ENCODE measurements around the gene SMIM23. TPM values are rescaled to one million over a fixed set of nuclear protein-coding genes. Genes with fewer than 3 reads are reported as not detected.
"Not testable (repeated sequence)": the region's sequence is repeated elsewhere in the genome, so short reads cannot be mapped to it uniquely, and the experiment has no call there.

The SMIM23 gene
- total RNA-seq, 1 experiment from 2014 or later = not detected

- DNase-seq (ENCODE audit: extremely low read depth, low read depth) = no peak
Observed at GRCh38 chr5:171771856-171772255, 13.8 kb upstream of the SMIM23 start.

- no peak for DNase-seq (ENCODE audit: extremely low read depth, low read depth)
Observed at GRCh38 chr5:171773106-171773505, 12.5 kb upstream of the SMIM23 start.

- no peak for DNase-seq (ENCODE audit: extremely low read depth, low read depth)
Observed at GRCh38 chr5:171774418-171774817, 11.2 kb upstream of the SMIM23 start.

- DNase-seq (ENCODE audit: extremely low read depth, low read depth) = no peak
Observed at GRCh38 chr5:171776213-171776612, 9.4 kb upstream of the SMIM23 start.

- DNase-seq (ENCODE audit: extremely low read depth, low read depth) = no peak
Observed at GRCh38 chr5:171776770-171777759, 8.6 kb upstream of the SMIM23 start.

- DNase-seq (ENCODE audit: extremely low read depth, low read depth) = not testable (repeated sequence)
Observed at GRCh38 chr5:171781744-171782143, 3.9 kb upstream of the SMIM23 start.

GRCh38 chr5:171782332-171782966, 3.2 kb upstream of the SMIM23 start:
- DNase-seq (ENCODE audit: extremely low read depth, low read depth) = no peak

GRCh38 chr5:171783051-171783450, 2.6 kb upstream of the SMIM23 start:
- DNase-seq (ENCODE audit: extremely low read depth, low read depth) = no peak

GRCh38 chr5:171789353-171789752, 3.7 kb downstream of the SMIM23 start:
- DNase-seq (ENCODE audit: extremely low read depth, low read depth) = no peak

GRCh38 chr5:171790408-171790807, 4.8 kb downstream of the SMIM23 start:
- no peak for DNase-seq (ENCODE audit: extremely low read depth, low read depth)

- no peak for DNase-seq (ENCODE audit: extremely low read depth, low read depth)
Observed at GRCh38 chr5:171794470-171794960, 8.9 kb downstream of the SMIM23 start.

- no peak for DNase-seq (ENCODE audit: extremely low read depth, low read depth)
Observed at GRCh38 chr5:171795381-171795780, 9.8 kb downstream of the SMIM23 start.

GRCh38 chr5:171796436-171796835, 10.8 kb downstream of the SMIM23 start:
- DNase-seq (ENCODE audit: extremely low read depth, low read depth) = no peak

- no peak for DNase-seq (ENCODE audit: extremely low read depth, low read depth)
Observed at GRCh38 chr5:171797543-171797942, 11.9 kb downstream of the SMIM23 start.

GRCh38 chr5:171798418-171798817, 12.8 kb downstream of the SMIM23 start:
- no peak for DNase-seq (ENCODE audit: extremely low read depth, low read depth)

- DNase-seq (ENCODE audit: extremely low read depth, low read depth) = no peak
Observed at GRCh38 chr5:171801839-171802238, 16.2 kb downstream of the SMIM23 start.

GRCh38 chr5:171805746-171806145, 20.1 kb downstream of the SMIM23 start:
- DNase-seq (ENCODE audit: extremely low read depth, low read depth) = no peak

GRCh38 chr5:171806976-171807747, 21.5 kb downstream of the SMIM23 start:
- DNase-seq (ENCODE audit: extremely low read depth, low read depth) = no peak

- no peak for DNase-seq (ENCODE audit: extremely low read depth, low read depth)
Observed at GRCh38 chr5:171808453-171808852, 22.8 kb downstream of the SMIM23 start.

- no peak for DNase-seq (ENCODE audit: extremely low read depth, low read depth)
Observed at GRCh38 chr5:171808951-171809350, 23.3 kb downstream of the SMIM23 start.

- DNase-seq (ENCODE audit: extremely low read depth, low read depth) = no peak
Observed at GRCh38 chr5:171810227-171810626, 24.6 kb downstream of the SMIM23 start.
